Activated CD8-positive, alpha-beta T cell treated with anti-CD3 and anti-CD28 coated beads for 36 hours (primary cell): ENCODE data around the gene PCDHB7. TPM values are rescaled to one million over a fixed set of nuclear protein-coding genes. Genes with fewer than 3 reads are reported as not detected.
"Not testable (repeated sequence)": the region's sequence is repeated elsewhere in the genome, so short reads cannot be mapped to it uniquely, and the experiment has no call there.

ENCODE experiments used
- ATAC-seq: fragments of 200-7000 bp; cut with Tn5 transposase; one replicate; pipeline ENCODE4 v1.10.0; 2021; ENCODE audit warnings: mild to moderate bottlenecking, moderate library complexity
- CTCF ChIA-PET: fragments of 350-600 bp; sonication (Branson Sonifier 250); formaldehyde crosslinking; loops from one replicate; lab custom pipeline; 2021; ENCODE audit warnings: antibody characterized with exemption; lab: Charles Lee
- POLR2A ChIA-PET: fragments of 350-600 bp; sonication (Branson Sonifier 250); formaldehyde crosslinking; loops from one replicate; lab custom pipeline; 2021; ENCODE audit warnings: antibody characterized with exemption; lab: Charles Lee
- DNase-seq: peaks from one replicate; pipeline ENCODE4 v3.0.0-alpha.2; 2020
- H3K27ac Mint-ChIP-seq: one replicate; pipeline ENCODE4 v1.8.0; 2021; ENCODE audit warnings: mild to moderate bottlenecking, mixed read lengths
- H3K27me3 Mint-ChIP-seq: one replicate; pipeline ENCODE4 v1.8.0; 2021; ENCODE audit warnings: mixed read lengths
- H3K36me3 Mint-ChIP-seq: one replicate; pipeline ENCODE4 v1.8.0; 2021; ENCODE audit warnings: low read depth, mixed read lengths
- H3K4me1 Mint-ChIP-seq: one replicate; pipeline ENCODE4 v1.8.0; 2021; ENCODE audit warnings: low read depth, mixed read lengths
- H3K4me3 Mint-ChIP-seq: one replicate; pipeline ENCODE4 v1.8.0; 2021; ENCODE audit warnings: mild to moderate bottlenecking, moderate library complexity, mixed read lengths
- H3K9me3 Mint-ChIP-seq: one replicate; pipeline ENCODE4 v1.8.0; 2021; ENCODE audit warnings: mixed read lengths
- intact Hi-C: fragments of 100-400 bp; cut with micrococcal nuclease; formaldehyde crosslinking; loops from one replicate; pipeline ENCODE4 v1.10.0; 2022
- total RNA-seq, 2 experiments: library from RNA; stranded (reverse); gene quantifications; one replicate each; pipeline ENCODE4 v1.2.3, GENCODE V29; 2021
- TF ChIP-seq, protein P1 (sequence below): fragments of 200-600 bp; IDR thresholded peaks from one replicate; pipeline ENCODE4 v1.8.0; 2022; ENCODE audit warnings: antibody characterized with exemption, mild to moderate bottlenecking

PCDHB7 gene
- total RNA-seq, 2 experiments from 2014 or later: not detected

GRCh38 chr5:141208478-141208877, 36.0 kb downstream of the PCDHB7 start, which contains the start of gene PCDHB12:
PCDHB12 (plus strand) TSS chr5:141208719; CDS start chr5:141208908, 189 bp downstream.
- TF ChIP-seq, protein P1, sequence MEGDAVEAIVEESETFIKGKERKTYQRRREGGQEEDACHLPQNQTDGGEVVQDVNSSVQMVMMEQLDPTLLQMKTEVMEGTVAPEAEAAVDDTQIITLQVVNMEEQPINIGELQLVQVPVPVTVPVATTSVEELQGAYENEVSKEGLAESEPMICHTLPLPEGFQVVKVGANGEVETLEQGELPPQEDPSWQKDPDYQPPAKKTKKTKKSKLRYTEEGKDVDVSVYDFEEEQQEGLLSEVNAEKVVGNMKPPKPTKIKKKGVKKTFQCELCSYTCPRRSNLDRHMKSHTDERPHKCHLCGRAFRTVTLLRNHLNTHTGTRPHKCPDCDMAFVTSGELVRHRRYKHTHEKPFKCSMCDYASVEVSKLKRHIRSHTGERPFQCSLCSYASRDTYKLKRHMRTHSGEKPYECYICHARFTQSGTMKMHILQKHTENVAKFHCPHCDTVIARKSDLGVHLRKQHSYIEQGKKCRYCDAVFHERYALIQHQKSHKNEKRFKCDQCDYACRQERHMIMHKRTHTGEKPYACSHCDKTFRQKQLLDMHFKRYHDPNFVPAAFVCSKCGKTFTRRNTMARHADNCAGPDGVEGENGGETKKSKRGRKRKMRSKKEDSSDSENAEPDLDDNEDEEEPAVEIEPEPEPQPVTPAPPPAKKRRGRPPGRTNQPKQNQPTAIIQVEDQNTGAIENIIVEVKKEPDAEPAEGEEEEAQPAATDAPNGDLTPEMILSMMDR: peak; percentile 44
- no peak within 1 kb of the TSS for H3K27ac Mint-ChIP-seq
- DNase-seq (peak; percentile 33), ATAC-seq (no peak)
- ChIA-PET CTCF (interaction anchor here (0.7 to 1.7 kb wide), 10 partner anchors 9 to 349 kb away, joined by 3 to 7 read pairs (median 4); partner anchors contain the start of genes PCDHB14, PCDHB15, PCDHGB7 and TAF7), POLR2A (no interaction called here)
- H3K27me3 Mint-ChIP-seq: peaks cover 37% of the 10 kb centered on the region
- peaks cover 2% of the 10 kb centered on the region for H3K9me3 Mint-ChIP-seq
- intact Hi-C loops: no loop called here
- H3K36me3 Mint-ChIP-seq: peaks cover 3% of the 10 kb centered on the region
- H3K4me1 Mint-ChIP-seq: no peaks in the 10 kb centered on the region
- H3K4me3 Mint-ChIP-seq: no peak within 1 kb of the TSS

- peaks cover 49% of the 10 kb centered on the region for H3K27me3 Mint-ChIP-seq
- H3K36me3 Mint-ChIP-seq, CTCF ChIA-PET, H3K9me3 Mint-ChIP-seq, H3K27ac Mint-ChIP-seq, POLR2A ChIA-PET, DNase-seq, ATAC-seq, H3K4me3 Mint-ChIP-seq, intact Hi-C loops, H3K4me1 Mint-ChIP-seq: not testable (repeated sequence)
Observed at GRCh38 chr5:141210281-141210680, 37.8 kb downstream of the PCDHB7 start.

GRCh38 chr5:141210849-141211248, 38.4 kb downstream of the PCDHB7 start:
- peaks cover 51% of the 10 kb centered on the region for H3K27me3 Mint-ChIP-seq
- DNase-seq, ATAC-seq, intact Hi-C loops, H3K4me3 Mint-ChIP-seq, H3K4me1 Mint-ChIP-seq, CTCF ChIA-PET, H3K36me3 Mint-ChIP-seq, H3K9me3 Mint-ChIP-seq, H3K27ac Mint-ChIP-seq, POLR2A ChIA-PET: not testable (repeated sequence)

GRCh38 chr5:141213656-141214339, 41.4 kb downstream of the PCDHB7 start, which contains the start of gene PCDHB13:
PCDHB13 (plus strand) TSS chr5:141213919; CDS start chr5:141214124, 205 bp downstream.
- CTCF ChIA-PET: interaction anchor here (1.1 kb wide), 1 partner anchor 350 kb away, joined by 6 read pairs; no protein-coding TSS in a partner anchor
- DNase-seq: peak; percentile 37
- H3K4me3 Mint-ChIP-seq, POLR2A ChIA-PET, H3K27ac Mint-ChIP-seq, intact Hi-C loops, H3K4me1 Mint-ChIP-seq, ATAC-seq: not testable (repeated sequence)
- Mint-ChIP-seq H3K9me3 (peaks cover 11% of the 10 kb centered on the region), H3K27me3 (peaks cover 48% of the 10 kb centered on the region), H3K36me3 (peaks cover 10% of the 10 kb centered on the region)

- DNase-seq, H3K27ac Mint-ChIP-seq, H3K4me3 Mint-ChIP-seq, intact Hi-C loops, CTCF ChIA-PET, H3K4me1 Mint-ChIP-seq, ATAC-seq, POLR2A ChIA-PET: not testable (repeated sequence)
- peaks cover 14% of the 10 kb centered on the region for H3K9me3 Mint-ChIP-seq
- H3K27me3 Mint-ChIP-seq: peaks cover 45% of the 10 kb centered on the region
- peaks cover 10% of the 10 kb centered on the region for H3K36me3 Mint-ChIP-seq
Observed at GRCh38 chr5:141214583-141214982, 42.1 kb downstream of the PCDHB7 start.

GRCh38 chr5:141215504-141215903, 43.1 kb downstream of the PCDHB7 start:
- DNase-seq, CTCF ChIA-PET, POLR2A ChIA-PET, H3K4me1 Mint-ChIP-seq, H3K4me3 Mint-ChIP-seq, ATAC-seq, H3K27ac Mint-ChIP-seq, intact Hi-C loops: not testable (repeated sequence)
- Mint-ChIP-seq H3K9me3 (peaks cover 16% of the 10 kb centered on the region), H3K27me3 (peaks cover 42% of the 10 kb centered on the region), H3K36me3 (peaks cover 10% of the 10 kb centered on the region)

DNA sequence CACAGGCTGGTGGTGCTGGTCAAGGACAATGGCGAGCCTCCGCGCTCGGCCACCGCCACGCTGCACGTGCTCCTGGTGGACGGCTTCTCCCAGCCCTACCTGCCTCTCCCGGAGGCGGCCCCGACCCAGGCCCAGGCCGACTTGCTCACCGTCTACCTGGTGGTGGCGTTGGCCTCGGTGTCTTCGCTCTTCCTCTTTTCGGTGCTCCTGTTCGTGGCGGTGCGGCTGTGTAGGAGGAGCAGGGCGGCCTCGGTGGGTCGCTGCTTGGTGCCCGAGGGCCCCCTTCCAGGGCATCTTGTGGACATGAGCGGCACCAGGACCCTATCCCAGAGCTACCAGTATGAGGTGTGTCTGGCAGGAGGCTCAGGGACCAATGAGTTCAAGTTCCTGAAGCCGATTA, 43.6 kb downstream of the PCDHB7 start:
- ATAC-seq, intact Hi-C loops, H3K27ac Mint-ChIP-seq, DNase-seq, H3K36me3 Mint-ChIP-seq, POLR2A ChIA-PET, H3K4me1 Mint-ChIP-seq, H3K4me3 Mint-ChIP-seq, CTCF ChIA-PET: not testable (repeated sequence)
- H3K27me3 Mint-ChIP-seq: peaks cover 41% of the 10 kb centered on the region
- H3K9me3 Mint-ChIP-seq: peaks cover 14% of the 10 kb centered on the region
